ENCODE data around the gene DDX4.

DNA sequence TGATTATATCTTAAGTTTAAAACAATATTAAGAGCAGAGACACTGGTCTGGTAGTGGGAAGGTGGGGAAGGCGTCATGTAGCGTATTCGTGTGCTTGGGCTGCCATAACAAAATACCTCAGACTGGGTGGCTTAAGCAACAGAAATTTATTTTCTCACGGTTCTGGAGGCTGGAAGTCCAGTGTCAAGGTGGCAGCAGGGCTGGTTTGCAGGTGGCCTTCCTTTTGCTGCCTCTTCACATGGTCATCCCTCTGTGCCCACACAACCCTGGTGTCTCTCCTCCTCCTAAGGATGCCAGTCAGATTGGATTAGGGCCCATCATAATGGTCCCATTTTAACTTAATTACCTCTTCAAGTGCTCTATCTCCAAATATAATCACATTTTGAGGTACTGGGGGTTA, 122.8 kb downstream of the DDX4 start:
- TF ChIP-seq, protein P1, sequence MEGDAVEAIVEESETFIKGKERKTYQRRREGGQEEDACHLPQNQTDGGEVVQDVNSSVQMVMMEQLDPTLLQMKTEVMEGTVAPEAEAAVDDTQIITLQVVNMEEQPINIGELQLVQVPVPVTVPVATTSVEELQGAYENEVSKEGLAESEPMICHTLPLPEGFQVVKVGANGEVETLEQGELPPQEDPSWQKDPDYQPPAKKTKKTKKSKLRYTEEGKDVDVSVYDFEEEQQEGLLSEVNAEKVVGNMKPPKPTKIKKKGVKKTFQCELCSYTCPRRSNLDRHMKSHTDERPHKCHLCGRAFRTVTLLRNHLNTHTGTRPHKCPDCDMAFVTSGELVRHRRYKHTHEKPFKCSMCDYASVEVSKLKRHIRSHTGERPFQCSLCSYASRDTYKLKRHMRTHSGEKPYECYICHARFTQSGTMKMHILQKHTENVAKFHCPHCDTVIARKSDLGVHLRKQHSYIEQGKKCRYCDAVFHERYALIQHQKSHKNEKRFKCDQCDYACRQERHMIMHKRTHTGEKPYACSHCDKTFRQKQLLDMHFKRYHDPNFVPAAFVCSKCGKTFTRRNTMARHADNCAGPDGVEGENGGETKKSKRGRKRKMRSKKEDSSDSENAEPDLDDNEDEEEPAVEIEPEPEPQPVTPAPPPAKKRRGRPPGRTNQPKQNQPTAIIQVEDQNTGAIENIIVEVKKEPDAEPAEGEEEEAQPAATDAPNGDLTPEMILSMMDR (conservative IDR thresholded peaks at IDR 0.05) = no peak
- no peak for TF ChIP-seq ZFX (IDR thresholded peaks at IDR 0.05)

Data from C4-2B (cell line).